ENCODE results near the gene NFATC2.

NFATC2 gene

GRCh38 chr20:51484141-51484815, 58.2 kb downstream of the NFATC2 start:
- Histone ChIP-seq H4K20me1 (ENCODE audit: control insufficient read depth, insufficient read depth, low read depth, low read length) (no peaks in the 10 kb centered on the region), H3K36me3 (ENCODE audit: control insufficient read depth, low read length) (peaks cover 44% of the 10 kb centered on the region), H3F3A (ENCODE audit: control insufficient read depth, insufficient read depth) (no peaks in the 10 kb centered on the region), H3K4me1 (ENCODE audit: control insufficient read depth, low read length) (peaks cover 42% of the 10 kb centered on the region), H3K4me3 (ENCODE audit: low read length) (no peak overlapping the region), H3K27ac (ENCODE audit: low read depth, low read length) (no peak overlapping the region), H3K4me2 (ENCODE audit: low read length) (no peak overlapping the region), H3K9me2 (replicated peaks; ENCODE audit: control insufficient read depth, low read length) (no peaks in the 10 kb centered on the region), H3K27me3 (ENCODE audit: control insufficient read depth, low read length) (no peaks in the 10 kb centered on the region), H3K79me2 (ENCODE audit: control insufficient read depth, low read length) (peaks cover 15% of the 10 kb centered on the region), H3K9me3 (ENCODE audit: control insufficient read depth, insufficient read depth, low read length) (peaks cover under 1% of the 10 kb centered on the region; the same call in 1 of the 2 replicates)
- TF ChIP-seq CTCF (IDR thresholded peaks at IDR 0.05; ENCODE audit: low read depth, low read length, poor library complexity, severe bottlenecking) (no peak), EZH2phosphoT487 (IDR thresholded peaks at IDR 0.05; ENCODE audit: borderline replicate concordance, low read length) (no peak)

DNA sequence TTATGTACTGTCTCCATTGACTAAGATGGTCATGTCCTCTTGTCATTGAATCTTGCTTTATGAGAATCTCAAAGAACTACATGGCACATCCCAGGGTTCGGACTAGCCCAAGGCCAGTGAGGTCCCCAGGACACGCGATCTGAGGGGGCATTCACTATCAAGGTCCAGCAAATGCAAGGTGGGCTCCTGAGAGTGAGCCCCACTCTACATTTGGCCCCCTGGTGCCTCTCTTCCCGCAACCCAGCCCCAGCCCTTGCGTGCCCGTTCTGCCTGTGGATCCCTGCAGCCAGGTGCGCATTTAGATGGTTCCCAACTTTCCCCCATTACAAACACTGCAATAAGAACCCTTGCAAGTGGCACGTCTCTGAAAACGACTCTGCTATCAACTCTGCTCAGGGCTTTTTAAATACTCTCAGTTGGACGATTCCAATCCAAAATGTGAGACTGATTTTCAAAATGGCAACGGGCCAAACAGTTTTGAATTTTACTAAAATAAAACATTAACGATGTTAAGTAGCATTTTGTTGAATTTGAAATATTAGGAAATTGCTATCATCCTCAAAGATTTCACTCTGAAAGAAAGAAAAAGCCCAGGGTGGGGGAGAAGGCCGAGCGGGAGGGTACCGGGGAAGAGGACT, 59.6 kb downstream of the NFATC2 start:
- Histone ChIP-seq H3K9me3 (ENCODE audit: control insufficient read depth, insufficient read depth, low read length) (peaks cover 13% of the 10 kb centered on the region), H3K4me3 (ENCODE audit: low read length) (no peak overlapping the region), H3K27me3 (ENCODE audit: control insufficient read depth, low read length) (no peaks in the 10 kb centered on the region), H3F3A (ENCODE audit: control insufficient read depth, insufficient read depth) (no peaks in the 10 kb centered on the region), H3K4me1 (ENCODE audit: control insufficient read depth, low read length) (peaks cover 50% of the 10 kb centered on the region), H3K9me2 (replicated peaks; ENCODE audit: control insufficient read depth, low read length) (no peaks in the 10 kb centered on the region), H3K36me3 (ENCODE audit: control insufficient read depth, low read length) (peaks cover 53% of the 10 kb centered on the region), H3K27ac (ENCODE audit: low read depth, low read length) (no peak overlapping the region), H4K20me1 (ENCODE audit: control insufficient read depth, insufficient read depth, low read depth, low read length) (no peaks in the 10 kb centered on the region), H3K4me2 (ENCODE audit: low read length) (no peak overlapping the region), H3K79me2 (ENCODE audit: control insufficient read depth, low read length) (peaks cover 18% of the 10 kb centered on the region)
- TF ChIP-seq CTCF (IDR thresholded peaks at IDR 0.05; ENCODE audit: low read depth, low read length, poor library complexity, severe bottlenecking) (no peak), EZH2phosphoT487 (IDR thresholded peaks at IDR 0.05; ENCODE audit: borderline replicate concordance, low read length) (no peak)

GRCh38 chr20:51481341-51481914, 61.1 kb downstream of the NFATC2 start:
- H3K4me1 ChIP-seq (ENCODE audit: control insufficient read depth, low read length), result peaks cover 57% of the 10 kb centered on the region
- peaks cover 18% of the 10 kb centered on the region for H3K9me3 ChIP-seq (ENCODE audit: control insufficient read depth, insufficient read depth, low read length)
- H3K4me2 ChIP-seq (ENCODE audit: low read length), result peak overlapping the region; percentile 33
- H3F3A ChIP-seq (ENCODE audit: control insufficient read depth, insufficient read depth), result no peaks in the 10 kb centered on the region
- peaks cover 18% of the 10 kb centered on the region for H3K79me2 ChIP-seq (ENCODE audit: control insufficient read depth, low read length)
- no peak overlapping the region for H3K27ac ChIP-seq (ENCODE audit: low read depth, low read length)
- H4K20me1 ChIP-seq (ENCODE audit: control insufficient read depth, insufficient read depth, low read depth, low read length), result no peaks in the 10 kb centered on the region
- H3K9me2 ChIP-seq (replicated peaks; ENCODE audit: control insufficient read depth, low read length), result no peaks in the 10 kb centered on the region
- peaks cover 58% of the 10 kb centered on the region for H3K36me3 ChIP-seq (ENCODE audit: control insufficient read depth, low read length)
- H3K4me3 ChIP-seq (ENCODE audit: low read length), result 0 out of 2 replicates have a peak overlapping the region, but pooled peaks have one; percentile 18
- no peaks in the 10 kb centered on the region for H3K27me3 ChIP-seq (ENCODE audit: control insufficient read depth, low read length)
- TF ChIP-seq EZH2phosphoT487 (IDR thresholded peaks at IDR 0.05; ENCODE audit: borderline replicate concordance, low read length), result no peak
- no peak for TF ChIP-seq CTCF (IDR thresholded peaks at IDR 0.05; ENCODE audit: low read depth, low read length, poor library complexity, severe bottlenecking)

All from DOHH2 (cell line).